ENCODE results near the gene CALN1.

CALN1 gene

DNA sequence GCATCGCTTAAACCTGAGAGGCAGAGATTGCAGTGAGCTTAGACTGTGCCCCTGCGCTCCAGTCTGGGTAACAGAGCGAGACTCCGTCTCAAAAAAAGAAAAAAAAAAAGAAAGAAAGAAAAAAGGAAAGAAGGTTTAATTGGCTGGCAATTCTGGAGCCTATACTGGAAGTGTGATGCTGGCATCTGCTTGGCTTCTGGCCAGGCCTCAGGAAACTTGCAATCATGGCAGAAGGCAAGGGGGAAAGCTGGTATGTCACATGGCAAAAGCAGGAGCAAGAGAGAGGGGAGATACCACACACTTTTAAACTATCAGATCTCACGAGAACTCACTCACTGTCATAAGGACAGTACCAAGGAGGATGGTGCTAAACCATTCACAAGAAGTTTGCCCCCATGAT is 190.0 kb downstream of the CALN1 start:
- no peaks in the 10 kb centered on the region for H3K27me3 ChIP-seq (ENCODE audit: control insufficient read depth in 3 of 3, insufficient read depth in 3 of 3, low read depth in 1 of 3, low read length in 3 of 3)
- no peak overlapping the region for H3K18ac ChIP-seq (ENCODE audit: low read length)
- H3K4me3 ChIP-seq (ENCODE audit: low read length in 2 of 2), result no peak overlapping the region
- no peak overlapping the region for H4K91ac ChIP-seq (ENCODE audit: low read depth, low read length, poor library complexity)
- no peak for DNase-seq (ENCODE audit: low spot score)
- no peak overlapping the region for H3K4me2 ChIP-seq (ENCODE audit: insufficient read depth, low read length, poor library complexity, severe bottlenecking)
- H2AK5ac ChIP-seq (ENCODE audit: low read depth, low read length), result no peak overlapping the region
- H2BK12ac ChIP-seq (ENCODE audit: low read length), result no peak overlapping the region
- H3K36me3 ChIP-seq (replicated peaks in 1 of 2; ENCODE audit: control insufficient read depth in 2 of 2, insufficient read depth in 2 of 2, low read length in 2 of 2), result no peaks in the 10 kb centered on the region
- H3K9ac ChIP-seq (ENCODE audit: low read depth, low read length, poor library complexity), result no peak overlapping the region
- no peak overlapping the region for H2BK5ac ChIP-seq (ENCODE audit: low read length)
- H3K14ac ChIP-seq (ENCODE audit: low read length), result no peak overlapping the region
- H2AFZ ChIP-seq (ENCODE audit: low read length), result no peak overlapping the region
- H3K9me3 ChIP-seq (replicated peaks in 1 of 2; ENCODE audit: control insufficient read depth in 2 of 2, insufficient read depth in 1 of 2, low read depth in 1 of 2, low read length in 2 of 2), result no peaks in the 10 kb centered on the region
- H2BK15ac ChIP-seq (ENCODE audit: low read length), result no peak overlapping the region
- no peak overlapping the region for H2BK120ac ChIP-seq (ENCODE audit: low read depth, low read length)
- no peak overlapping the region for H4K8ac ChIP-seq (ENCODE audit: low read depth, low read length)
- no peaks in the 10 kb centered on the region for H3K4me1 ChIP-seq (ENCODE audit: control insufficient read depth in 2 of 2, insufficient read depth in 1 of 2, low read depth in 1 of 2, low read length in 2 of 2)
- no CpG with 5 or more reads among the region's 5 CpGs for WGBS, 2 donors (ENCODE audit: extremely low coverage in 2 of 2, insufficient read length in 2 of 2, insufficient replicate concordance in 1 of 2)
- no peak overlapping the region for H3K4ac ChIP-seq (ENCODE audit: low read length)
- H3K79me1 ChIP-seq (ENCODE audit: low read depth, low read length), result no peaks in the 10 kb centered on the region
- no peak overlapping the region for H3K23ac ChIP-seq (ENCODE audit: low read depth, low read length, poor library complexity)
- no peak overlapping the region for H3K27ac ChIP-seq (replicated peaks; ENCODE audit: low read length)

GRCh38 chr7:72219500-72219899 is 192.6 kb downstream of the CALN1 start:
- Histone ChIP-seq H3K27ac (replicated peaks; ENCODE audit: low read length) (no peak overlapping the region), H2AK5ac (ENCODE audit: low read depth, low read length) (no peak overlapping the region), H3K79me1 (ENCODE audit: low read depth, low read length) (no peaks in the 10 kb centered on the region), H2BK12ac (ENCODE audit: low read length) (no peak overlapping the region), H4K91ac (ENCODE audit: low read depth, low read length, poor library complexity) (no peak overlapping the region), H3K4ac (ENCODE audit: low read length) (no peak overlapping the region), H4K8ac (ENCODE audit: low read depth, low read length) (no peak overlapping the region), H3K36me3 (replicated peaks in 1 of 2; ENCODE audit: control insufficient read depth in 2 of 2, insufficient read depth in 2 of 2, low read length in 2 of 2) (no peaks in the 10 kb centered on the region), H3K27me3 (ENCODE audit: control insufficient read depth in 3 of 3, insufficient read depth in 3 of 3, low read depth in 1 of 3, low read length in 3 of 3) (no peaks in the 10 kb centered on the region), H3K4me1 (ENCODE audit: control insufficient read depth in 2 of 2, insufficient read depth in 1 of 2, low read depth in 1 of 2, low read length in 2 of 2) (no peaks in the 10 kb centered on the region), H3K9me3 (replicated peaks in 1 of 2; ENCODE audit: control insufficient read depth in 2 of 2, insufficient read depth in 1 of 2, low read depth in 1 of 2, low read length in 2 of 2) (no peaks in the 10 kb centered on the region), H3K18ac (ENCODE audit: low read length) (no peak overlapping the region), H2BK15ac (ENCODE audit: low read length) (no peak overlapping the region), H2BK5ac (ENCODE audit: low read length) (no peak overlapping the region), H2BK120ac (ENCODE audit: low read depth, low read length) (no peak overlapping the region), H3K9ac (ENCODE audit: low read depth, low read length, poor library complexity) (no peak overlapping the region), H3K4me3 (ENCODE audit: low read length in 2 of 2) (no peak overlapping the region), H3K23ac (ENCODE audit: low read depth, low read length, poor library complexity) (no peak overlapping the region), H2AFZ (ENCODE audit: low read length) (no peak overlapping the region), H3K4me2 (ENCODE audit: insufficient read depth, low read length, poor library complexity, severe bottlenecking) (no peak overlapping the region), H3K14ac (ENCODE audit: low read length) (no peak overlapping the region)
- no CpG with 5 or more reads among the region's 7 CpGs for WGBS, 2 donors (ENCODE audit: extremely low coverage in 2 of 2, insufficient read length in 2 of 2, insufficient replicate concordance in 1 of 2)
- DNase-seq (ENCODE audit: low spot score), result no peak

DNA sequence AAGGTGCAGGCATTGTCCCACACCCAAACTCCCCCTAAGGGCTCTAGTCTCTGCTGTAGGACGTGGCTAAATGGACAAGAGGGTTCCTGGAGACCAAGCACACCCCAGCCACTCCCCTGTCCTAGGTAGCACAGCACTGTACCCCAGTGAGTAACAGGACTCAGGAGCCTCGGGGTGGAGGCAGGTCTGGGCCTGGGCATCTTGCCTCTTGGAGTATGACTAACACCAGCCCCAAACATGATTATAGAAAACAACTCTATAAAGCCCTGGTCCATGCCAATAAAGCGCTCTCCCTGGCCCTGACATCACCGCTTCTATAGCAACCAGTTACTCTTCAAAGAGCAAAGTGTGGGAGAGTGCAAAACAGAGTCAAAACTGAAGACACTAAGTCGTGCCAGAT is 195.0 kb downstream of the CALN1 start:
- no peak overlapping the region for H3K4me3 ChIP-seq (ENCODE audit: low read length in 2 of 2)
- H2BK5ac ChIP-seq (ENCODE audit: low read length), result no peak overlapping the region
- no peak overlapping the region for H4K8ac ChIP-seq (ENCODE audit: low read depth, low read length)
- H3K23ac ChIP-seq (ENCODE audit: low read depth, low read length, poor library complexity), result no peak overlapping the region
- peaks cover 0 to 1% of the 10 kb centered on the region in 2 donors for H3K4me1 ChIP-seq (ENCODE audit: control insufficient read depth in 2 of 2, insufficient read depth in 1 of 2, low read depth in 1 of 2, low read length in 2 of 2)
- no peaks in the 10 kb centered on the region for H3K79me1 ChIP-seq (ENCODE audit: low read depth, low read length)
- no peak overlapping the region for H3K14ac ChIP-seq (ENCODE audit: low read length)
- H3K27me3 ChIP-seq (ENCODE audit: control insufficient read depth in 3 of 3, insufficient read depth in 3 of 3, low read depth in 1 of 3, low read length in 3 of 3), result no peaks in the 10 kb centered on the region
- no peak overlapping the region for H3K9ac ChIP-seq (ENCODE audit: low read depth, low read length, poor library complexity)
- no peak overlapping the region for H2BK15ac ChIP-seq (ENCODE audit: low read length)
- no peak overlapping the region for H2AFZ ChIP-seq (ENCODE audit: low read length)
- H3K4ac ChIP-seq (ENCODE audit: low read length), result no peak overlapping the region
- H2AK5ac ChIP-seq (ENCODE audit: low read depth, low read length), result no peak overlapping the region
- H3K36me3 ChIP-seq (replicated peaks in 1 of 2; ENCODE audit: control insufficient read depth in 2 of 2, insufficient read depth in 2 of 2, low read length in 2 of 2), result no peaks in the 10 kb centered on the region
- H2BK120ac ChIP-seq (ENCODE audit: low read depth, low read length), result no peak overlapping the region
- H3K9me3 ChIP-seq (replicated peaks in 1 of 2; ENCODE audit: control insufficient read depth in 2 of 2, insufficient read depth in 1 of 2, low read depth in 1 of 2, low read length in 2 of 2), result no peaks in the 10 kb centered on the region
- peak overlapping the region; percentile 76 for H3K18ac ChIP-seq (ENCODE audit: low read length)
- WGBS, 2 donors (ENCODE audit: extremely low coverage in 2 of 2, insufficient read length in 2 of 2, insufficient replicate concordance in 1 of 2), result no CpG with 5 or more reads among the region's 5 CpGs
- no peak overlapping the region for H4K91ac ChIP-seq (ENCODE audit: low read depth, low read length, poor library complexity)
- DNase-seq (ENCODE audit: low spot score), result no peak
- no peak overlapping the region for H2BK12ac ChIP-seq (ENCODE audit: low read length)
- H3K27ac ChIP-seq (replicated peaks; ENCODE audit: low read length), result no peak overlapping the region
- no peak overlapping the region for H3K4me2 ChIP-seq (ENCODE audit: insufficient read depth, low read length, poor library complexity, severe bottlenecking)

GRCh38 chr7:72213769-72214168 is 198.4 kb downstream of the CALN1 start:
- Histone ChIP-seq H4K8ac (ENCODE audit: low read depth, low read length) (no peak overlapping the region), H2AFZ (ENCODE audit: low read length) (no peak overlapping the region), H3K4me3 (ENCODE audit: low read length in 2 of 2) (peak overlapping the region in 1 of 2 donors; percentile 21), H3K36me3 (replicated peaks in 1 of 2; ENCODE audit: control insufficient read depth in 2 of 2, insufficient read depth in 2 of 2, low read length in 2 of 2) (no peaks in the 10 kb centered on the region), H3K27ac (replicated peaks; ENCODE audit: low read length) (no peak overlapping the region), H3K79me1 (ENCODE audit: low read depth, low read length) (no peaks in the 10 kb centered on the region), H4K91ac (ENCODE audit: low read depth, low read length, poor library complexity) (no peak overlapping the region), H3K27me3 (ENCODE audit: control insufficient read depth in 3 of 3, insufficient read depth in 3 of 3, low read depth in 1 of 3, low read length in 3 of 3) (no peaks in the 10 kb centered on the region), H2BK5ac (ENCODE audit: low read length) (no peak overlapping the region), H3K14ac (ENCODE audit: low read length) (no peak overlapping the region), H2BK15ac (ENCODE audit: low read length) (no peak overlapping the region), H3K4ac (ENCODE audit: low read length) (no peak overlapping the region), H3K4me1 (ENCODE audit: control insufficient read depth in 2 of 2, insufficient read depth in 1 of 2, low read depth in 1 of 2, low read length in 2 of 2) (peaks cover 0 to 1% of the 10 kb centered on the region in 2 donors), H3K23ac (ENCODE audit: low read depth, low read length, poor library complexity) (no peak overlapping the region), H3K9ac (ENCODE audit: low read depth, low read length, poor library complexity) (no peak overlapping the region), H3K18ac (ENCODE audit: low read length) (no peak overlapping the region), H3K4me2 (ENCODE audit: insufficient read depth, low read length, poor library complexity, severe bottlenecking) (no peak overlapping the region), H2BK120ac (ENCODE audit: low read depth, low read length) (no peak overlapping the region), H2AK5ac (ENCODE audit: low read depth, low read length) (no peak overlapping the region), H2BK12ac (ENCODE audit: low read length) (no peak overlapping the region), H3K9me3 (replicated peaks in 1 of 2; ENCODE audit: control insufficient read depth in 2 of 2, insufficient read depth in 1 of 2, low read depth in 1 of 2, low read length in 2 of 2) (no peaks in the 10 kb centered on the region)
- no peak for DNase-seq (ENCODE audit: low spot score)
- WGBS, 2 donors (ENCODE audit: extremely low coverage in 2 of 2, insufficient read length in 2 of 2, insufficient replicate concordance in 1 of 2), result no CpG with 5 or more reads among the region's 5 CpGs
